Measurements from ENCODE around the gene NLRP9. TPM values are rescaled to one million over a fixed set of nuclear protein-coding genes. Genes with fewer than 3 reads are reported as not detected.

Gene NLRP9
- total RNA-seq, 4 donors from 2014 or later = 0.28 TPM; not detected in 3

- no peaks in the 10 kb centered on the region for H3K9me3 ChIP-seq
- TF ChIP-seq, protein P1, sequence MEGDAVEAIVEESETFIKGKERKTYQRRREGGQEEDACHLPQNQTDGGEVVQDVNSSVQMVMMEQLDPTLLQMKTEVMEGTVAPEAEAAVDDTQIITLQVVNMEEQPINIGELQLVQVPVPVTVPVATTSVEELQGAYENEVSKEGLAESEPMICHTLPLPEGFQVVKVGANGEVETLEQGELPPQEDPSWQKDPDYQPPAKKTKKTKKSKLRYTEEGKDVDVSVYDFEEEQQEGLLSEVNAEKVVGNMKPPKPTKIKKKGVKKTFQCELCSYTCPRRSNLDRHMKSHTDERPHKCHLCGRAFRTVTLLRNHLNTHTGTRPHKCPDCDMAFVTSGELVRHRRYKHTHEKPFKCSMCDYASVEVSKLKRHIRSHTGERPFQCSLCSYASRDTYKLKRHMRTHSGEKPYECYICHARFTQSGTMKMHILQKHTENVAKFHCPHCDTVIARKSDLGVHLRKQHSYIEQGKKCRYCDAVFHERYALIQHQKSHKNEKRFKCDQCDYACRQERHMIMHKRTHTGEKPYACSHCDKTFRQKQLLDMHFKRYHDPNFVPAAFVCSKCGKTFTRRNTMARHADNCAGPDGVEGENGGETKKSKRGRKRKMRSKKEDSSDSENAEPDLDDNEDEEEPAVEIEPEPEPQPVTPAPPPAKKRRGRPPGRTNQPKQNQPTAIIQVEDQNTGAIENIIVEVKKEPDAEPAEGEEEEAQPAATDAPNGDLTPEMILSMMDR (IDR thresholded peaks at IDR 0.05) = no peak
- H3K27ac ChIP-seq = no peak overlapping the region
- DNase-seq = no peak
- intact Hi-C loops (cut with DNase I; ENCODE audit: low total_unique reads) = no loop called here
- peaks cover 7 to 15% of the 10 kb centered on the region in 2 donors for H3K4me1 ChIP-seq
- no peaks in the 10 kb centered on the region for H3K36me3 ChIP-seq
- no peaks in the 10 kb centered on the region for H3K27me3 ChIP-seq
- H3K4me3 ChIP-seq = no peak overlapping the region
These were observed 58.6 kb downstream of the NLRP9 start for GRCh38 chr19:55679343-55680257.

DNA sequence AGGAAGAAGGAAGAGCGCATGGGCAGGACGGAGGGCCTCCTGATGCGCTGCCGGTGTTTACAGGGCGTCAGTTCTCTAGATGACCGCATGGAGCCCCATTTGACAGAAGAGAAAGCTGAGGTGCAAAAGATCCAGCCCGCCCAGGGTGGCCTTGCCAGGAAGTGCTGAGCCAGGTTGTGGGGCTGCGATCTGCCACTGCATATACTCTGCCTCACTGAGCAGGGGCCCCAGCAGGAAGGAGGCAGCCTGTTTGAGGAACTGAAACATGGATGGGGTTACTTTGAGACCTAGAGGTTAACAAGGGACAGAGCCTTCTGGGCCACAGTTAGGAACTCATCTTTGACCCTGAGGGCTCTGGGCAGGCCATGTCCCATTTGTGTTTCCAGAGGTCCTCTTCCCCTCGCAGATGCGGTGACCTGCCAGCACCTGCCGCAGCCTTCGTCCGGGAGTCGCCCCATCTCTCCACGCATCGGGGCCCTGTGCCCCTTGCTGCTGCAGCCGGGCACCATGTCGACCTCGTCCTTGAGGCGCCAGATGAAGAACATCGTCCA lies 60.0 kb downstream of the NLRP9 start:
- no peak for DNase-seq
- Histone ChIP-seq H3K4me3 (no peak overlapping the region), H3K4me1 (peaks cover 7 to 21% of the 10 kb centered on the region in 2 donors), H3K9me3 (no peaks in the 10 kb centered on the region), H3K27me3 (no peaks in the 10 kb centered on the region), H3K27ac (no peak overlapping the region), H3K36me3 (no peaks in the 10 kb centered on the region)
- TF ChIP-seq, protein P1 (IDR thresholded peaks at IDR 0.05) = no peak
- TF ChIP-seq POLR2A (IDR thresholded peaks at IDR 0.05) = no peak
- intact Hi-C loops (cut with DNase I; ENCODE audit: low total_unique reads) = no loop called here

- Histone ChIP-seq H3K9me3 (no peaks in the 10 kb centered on the region), H3K36me3 (no peaks in the 10 kb centered on the region), H3K27ac (no peak overlapping the region), H3K4me3 (no peak overlapping the region), H3K4me1 (peaks cover 7 to 21% of the 10 kb centered on the region in 2 donors), H3K27me3 (no peaks in the 10 kb centered on the region)
- no peak for DNase-seq
- intact Hi-C loops (cut with DNase I; ENCODE audit: low total_unique reads) = no loop called here
- TF ChIP-seq POLR2A (IDR thresholded peaks at IDR 0.05) = no peak
- TF ChIP-seq, protein P1 (IDR thresholded peaks at IDR 0.05) = no peak
These were observed 60.6 kb downstream of the NLRP9 start for GRCh38 chr19:55677572-55678028.

GRCh38 chr19:55676889-55677505 lies 61.2 kb downstream of the NLRP9 start:
- Histone ChIP-seq H3K4me3 (no peak overlapping the region), H3K27ac (no peak overlapping the region), H3K4me1 (peaks cover 7 to 21% of the 10 kb centered on the region in 2 donors), H3K27me3 (no peaks in the 10 kb centered on the region), H3K9me3 (no peaks in the 10 kb centered on the region), H3K36me3 (no peaks in the 10 kb centered on the region)
- TF ChIP-seq, protein P1 (IDR thresholded peaks at IDR 0.05) = no peak
- no peak for TF ChIP-seq POLR2A (IDR thresholded peaks at IDR 0.05)
- intact Hi-C loops (cut with DNase I; ENCODE audit: low total_unique reads) = no loop called here
- no peak for DNase-seq

GRCh38 chr19:55676383-55676782 lies 61.8 kb downstream of the NLRP9 start:
- peaks cover 7 to 21% of the 10 kb centered on the region in 2 donors for H3K4me1 ChIP-seq
- TF ChIP-seq, protein P1 (IDR thresholded peaks at IDR 0.05) = no peak
- TF ChIP-seq POLR2A (IDR thresholded peaks at IDR 0.05) = no peak
- H3K27me3 ChIP-seq = no peaks in the 10 kb centered on the region
- DNase-seq = no peak
- intact Hi-C loops (cut with DNase I; ENCODE audit: low total_unique reads) = no loop called here
- no peaks in the 10 kb centered on the region for H3K9me3 ChIP-seq
- H3K27ac ChIP-seq = no peak overlapping the region
- H3K4me3 ChIP-seq = peak overlapping the region in 1 of 2 donors; percentile 94
- no peaks in the 10 kb centered on the region for H3K36me3 ChIP-seq

Measured in uterus (tissue), 4 donors.